ENCODE data around the gene LIMS4.
"Not testable (repeated sequence)": the region's sequence is repeated elsewhere in the genome, so short reads cannot be mapped to it uniquely, and the experiment has no call there.

GRCh38 chr2:110424421-110424820, 48.2 kb downstream of the LIMS4 start:
- not testable (repeated sequence) for TF ChIP-seq CTCF (conservative IDR thresholded peaks at IDR 0.05 in 1 of 2, IDR thresholded peaks at IDR 0.05 in 1 of 2; ENCODE audit: low read depth in 1 of 2, low read length in 2 of 2); EZH2 (IDR thresholded peaks at IDR 0.05; ENCODE audit: low read length, missing control alignments)

Data from fibroblast of lung (primary cell).